BJ (cell line): ENCODE measurements around the gene AHDC1. TPM values are rescaled to one million over a fixed set of nuclear protein-coding genes. Genes with fewer than 3 reads are reported as not detected.
A peak's percentile ranks its signal among the peaks of the same experiment; 100 is the strongest.

Experiments
- CTCF ChIA-PET: fragments of 350-600 bp; formaldehyde crosslinking; extraction: SDS; loops from one replicate; lab custom pipeline; 2021; ENCODE audit warnings: antibody characterized with exemption, inconsistent platforms; lab: Yijun Ruan, JAX
- POLR2A ChIA-PET: fragments of 300-600 bp; sonication (Branson Sonifier 250); formaldehyde crosslinking; extraction: SDS; loops from one replicate; lab custom pipeline; 2021; ENCODE audit warnings: antibody characterized with exemption; lab: Charles Lee
- DNase-seq: peaks from one replicate; pipeline ENCODE4 v3.0.0-alpha.2; 2011; ENCODE audit warnings: low read depth
- H3K27me3 ChIP-seq: 2 replicates; pipeline ENCODE4 v1.6.0; 2011; ENCODE audit warnings: low read length; ENCODE audit not compliant: control insufficient read depth, insufficient read depth
- H3K36me3 ChIP-seq: 2 replicates; pipeline ENCODE4 v1.5.1; 2011; ENCODE audit warnings: low read length; ENCODE audit not compliant: control insufficient read depth, insufficient read depth
- H3K4me3 ChIP-seq: 2 replicates; pipeline ENCODE4 v1.5.1; 2011; ENCODE audit warnings: low read depth, mild to moderate bottlenecking, control low read depth, low read length
- CTCF ChIP-seq: IDR thresholded peaks from 2 replicates; pipeline ENCODE4 v1.5.1; 2011; ENCODE audit warnings: low read depth, mild to moderate bottlenecking, control low read depth, inconsistent platforms, low read length, moderate library complexity; ENCODE audit not compliant: insufficient read depth
- polyA plus RNA-seq: library from polyadenylated mRNA; depleted of rRNA; stranded (reverse); fragments of >200 nt; gene quantifications from 2 replicates; pipeline ENCODE4 v1.2.3, GENCODE V29; 2011

AHDC1 gene
- polyA plus RNA-seq, 1 experiment, result 4.1 TPM

- no peaks in the 10 kb centered on the region for H3K27me3 ChIP-seq
- H3K36me3 ChIP-seq, result no peaks in the 10 kb centered on the region
- ChIA-PET POLR2A (no interaction called here), CTCF (interaction anchor here (0.6 to 12.5 kb wide), 16 partner anchors 12 to 209 kb away, joined by 3 to 238 read pairs (median 4); no protein-coding TSS in a partner anchor)
- H3K4me3 ChIP-seq, result peak overlapping the region; percentile 82
- DNase-seq, result no peak
- no peak for TF ChIP-seq CTCF
Observed at GRCh38 chr1:27602462-27603308, 1.3 kb downstream of the AHDC1 start.

- TF ChIP-seq CTCF, result no peak
- DNase-seq, result no peak
- Histone ChIP-seq H3K36me3 (no peaks in the 10 kb centered on the region), H3K27me3 (no peaks in the 10 kb centered on the region), H3K4me3 (peak overlapping the region; percentile 82)
- ChIA-PET POLR2A (no interaction called here), CTCF (interaction anchor here (0.6 to 12.5 kb wide), 20 partner anchors 12 to 305 kb away, joined by 3 to 238 read pairs (median 4); no protein-coding TSS in a partner anchor)
Observed at GRCh38 chr1:27601771-27602461, 2.0 kb downstream of the AHDC1 start.

GRCh38 chr1:27601321-27601770 is 2.6 kb downstream of the AHDC1 start:
- no peak for TF ChIP-seq CTCF
- no peak for DNase-seq
- peak overlapping the region; percentile 82 for H3K4me3 ChIP-seq
- ChIA-PET CTCF (interaction anchor here (0.7 to 12.5 kb wide), 15 partner anchors 11 to 305 kb away, joined by 3 to 238 read pairs (median 4); no protein-coding TSS in a partner anchor), POLR2A (no interaction called here)
- H3K27me3 ChIP-seq, result no peaks in the 10 kb centered on the region
- no peaks in the 10 kb centered on the region for H3K36me3 ChIP-seq

- POLR2A ChIA-PET, result interaction anchor here (0.6 to 0.7 kb wide), 2 partner anchors 166 to 264 kb away, joined by 8 to 12 read pairs; no protein-coding TSS in a partner anchor
- Histone ChIP-seq H3K27me3 (no peaks in the 10 kb centered on the region), H3K4me3 (no peak overlapping the region), H3K36me3 (peaks cover 4% of the 10 kb centered on the region)
- no peak for DNase-seq
- CTCF ChIA-PET, result interaction anchor here (0.7 to 12.5 kb wide), 8 partner anchors 10 to 304 kb away, joined by 3 to 238 read pairs (median 6); no protein-coding TSS in a partner anchor
- TF ChIP-seq CTCF, result no peak
Observed at GRCh38 chr1:27600498-27601175, 3.3 kb downstream of the AHDC1 start.
